LNCaP clone FGC (cell line): ENCODE data around the gene ARPC5.

Experiments used
- DNase-seq: peaks from one replicate; pipeline ENCODE4 v3.0.0-alpha.2; 2011; ENCODE audit warnings: low read depth
- H3K4me3 ChIP-seq: 2 replicates; pipeline ENCODE4 v1.5.1; 2011; ENCODE audit warnings: mild to moderate bottlenecking, low read depth, low read length, control low read depth
- CTCF ChIP-seq: IDR thresholded peaks from 2 replicates; pipeline ENCODE4 v1.5.1; 2012; ENCODE audit warnings: mild to moderate bottlenecking; ENCODE audit not compliant: control insufficient read depth, insufficient read depth; ENCODE audit errors: extremely low read depth

Gene ARPC5

GRCh38 chr1:183593356-183593755, 42.2 kb downstream of the ARPC5 start:
- no peak for DNase-seq
- no peak overlapping the region for H3K4me3 ChIP-seq
- TF ChIP-seq CTCF = no peak

GRCh38 chr1:183592733-183593132, 42.9 kb downstream of the ARPC5 start:
- TF ChIP-seq CTCF = no peak
- DNase-seq = no peak
- no peak overlapping the region for H3K4me3 ChIP-seq

GRCh38 chr1:183590244-183591191, 45.1 kb downstream of the ARPC5 start, which contains the start of gene NCF2:
NCF2 (minus strand) TSS chr1:183590459; CDS start chr1:183590329, 130 bp downstream.
- DNase-seq = no peak
- no peak within 1 kb of the TSS for H3K4me3 ChIP-seq
- no peak for TF ChIP-seq CTCF

GRCh38 chr1:183589874-183590243, 45.7 kb downstream of the ARPC5 start:
- no peak for TF ChIP-seq CTCF
- H3K4me3 ChIP-seq = no peak overlapping the region
- DNase-seq = no peak

GRCh38 chr1:183589384-183589783, 46.2 kb downstream of the ARPC5 start:
- no peak for TF ChIP-seq CTCF
- H3K4me3 ChIP-seq = no peak overlapping the region
- DNase-seq = no peak

- no peak for DNase-seq
- no peak overlapping the region for H3K4me3 ChIP-seq
- no peak for TF ChIP-seq CTCF
These were observed 46.8 kb downstream of the ARPC5 start for GRCh38 chr1:183588827-183589226.
